ENCODE data around the gene SOX9. TPM values are rescaled to one million over a fixed set of nuclear protein-coding genes. Genes with fewer than 3 reads are reported as not detected.

The SOX9 gene
- total RNA-seq, 6 experiments from 2014 or later: 1.2 to 5.9 (median 1.9) TPM

DNA sequence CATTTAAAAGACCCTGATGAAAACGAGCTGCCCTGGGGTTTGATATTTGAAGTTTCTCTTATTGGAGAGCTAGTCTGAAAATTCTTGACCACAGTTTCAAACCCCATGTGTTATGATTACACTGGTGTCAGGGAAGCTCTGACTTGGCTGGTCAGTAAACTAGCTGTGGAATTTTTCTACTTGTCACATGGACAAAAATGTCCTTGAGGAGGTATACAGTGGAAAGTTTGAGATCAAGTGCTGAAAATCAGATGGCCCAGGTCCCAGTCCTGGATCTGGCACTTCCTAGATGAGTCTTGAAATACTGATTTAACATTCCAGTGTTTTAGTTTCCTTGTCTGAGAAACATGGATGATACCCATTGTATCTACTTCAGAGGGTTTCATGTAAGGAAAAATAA lies 30.7 kb upstream of the SOX9 start:
- Histone ChIP-seq H3K36me3 (no peaks in the 10 kb centered on the region), H3K27me3 (no peaks in the 10 kb centered on the region), H3K9me3 (no peaks in the 10 kb centered on the region), H3K4me3 (no peak overlapping the region), H3K4me1 (peaks cover 0 to 16% (median 2%) of the 10 kb centered on the region in 4 donors), H3K27ac (no peak overlapping the region)
- no peak for ATAC-seq
- 44% methylated on average over 1 of the region's 1 CpG for WGBS (ENCODE audit: insufficient coverage, low coverage, low lambda C conversion rate, missing lambda C conversion rate)
- intact Hi-C loops (cut with DNase I): no loop called here
- TF ChIP-seq, protein P1, sequence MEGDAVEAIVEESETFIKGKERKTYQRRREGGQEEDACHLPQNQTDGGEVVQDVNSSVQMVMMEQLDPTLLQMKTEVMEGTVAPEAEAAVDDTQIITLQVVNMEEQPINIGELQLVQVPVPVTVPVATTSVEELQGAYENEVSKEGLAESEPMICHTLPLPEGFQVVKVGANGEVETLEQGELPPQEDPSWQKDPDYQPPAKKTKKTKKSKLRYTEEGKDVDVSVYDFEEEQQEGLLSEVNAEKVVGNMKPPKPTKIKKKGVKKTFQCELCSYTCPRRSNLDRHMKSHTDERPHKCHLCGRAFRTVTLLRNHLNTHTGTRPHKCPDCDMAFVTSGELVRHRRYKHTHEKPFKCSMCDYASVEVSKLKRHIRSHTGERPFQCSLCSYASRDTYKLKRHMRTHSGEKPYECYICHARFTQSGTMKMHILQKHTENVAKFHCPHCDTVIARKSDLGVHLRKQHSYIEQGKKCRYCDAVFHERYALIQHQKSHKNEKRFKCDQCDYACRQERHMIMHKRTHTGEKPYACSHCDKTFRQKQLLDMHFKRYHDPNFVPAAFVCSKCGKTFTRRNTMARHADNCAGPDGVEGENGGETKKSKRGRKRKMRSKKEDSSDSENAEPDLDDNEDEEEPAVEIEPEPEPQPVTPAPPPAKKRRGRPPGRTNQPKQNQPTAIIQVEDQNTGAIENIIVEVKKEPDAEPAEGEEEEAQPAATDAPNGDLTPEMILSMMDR (IDR thresholded peaks at IDR 0.05): no peak
- no peak for TF ChIP-seq POLR2A (IDR thresholded peaks at IDR 0.05)
- no peak for DNase-seq

DNA sequence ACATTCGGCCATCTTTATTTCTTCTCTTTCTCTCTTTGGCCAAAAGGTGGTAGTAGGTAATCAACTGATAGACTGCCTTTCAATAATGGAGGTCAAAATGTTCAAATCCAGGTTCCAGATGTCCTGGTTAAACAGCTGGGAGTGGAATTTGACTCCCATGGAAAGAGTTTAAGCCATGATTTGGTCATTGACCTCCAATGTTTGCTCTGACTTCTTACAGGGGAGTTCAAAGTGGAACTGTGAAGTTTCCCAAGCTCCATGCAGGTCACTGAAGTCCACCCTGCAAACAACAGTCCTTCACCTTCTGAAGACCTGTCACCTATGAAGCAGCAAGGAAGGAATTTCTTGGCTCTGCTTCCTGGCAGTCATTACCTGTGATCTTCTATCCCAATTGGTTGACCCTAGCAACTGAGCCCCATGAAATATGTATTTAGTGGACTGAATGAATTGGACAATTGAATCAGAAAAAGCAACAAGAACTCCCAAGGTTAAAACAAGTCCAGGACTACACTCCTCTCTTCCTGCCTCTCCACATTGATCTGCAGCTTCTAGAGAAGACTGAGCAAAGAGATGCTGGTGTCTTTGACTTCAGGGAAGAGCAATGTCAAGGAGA lies 28.0 kb upstream of the SOX9 start:
- Histone ChIP-seq H3K36me3 (no peaks in the 10 kb centered on the region), H3K27ac (peak overlapping the region in 1 of 3 donors; percentile 16), H3K27me3 (no peaks in the 10 kb centered on the region), H3K4me1 (peaks cover 0 to 16% (median 2%) of the 10 kb centered on the region in 4 donors), H3K4me3 (no peak overlapping the region), H3K9me3 (no peaks in the 10 kb centered on the region)
- intact Hi-C loops (cut with DNase I): no loop called here
- 21% methylated on average over 1 of the region's 1 CpG for WGBS (ENCODE audit: insufficient coverage, low coverage, low lambda C conversion rate, missing lambda C conversion rate)
- DNase-seq (peak in 1 of 3 donors; percentile 64), ATAC-seq (peak; percentile 89 to 96 (median 96))
- TF ChIP-seq, protein P1 (IDR thresholded peaks at IDR 0.05): peak in 1 of 4 donors; percentile 39
- no peak for TF ChIP-seq POLR2A (IDR thresholded peaks at IDR 0.05)

DNA sequence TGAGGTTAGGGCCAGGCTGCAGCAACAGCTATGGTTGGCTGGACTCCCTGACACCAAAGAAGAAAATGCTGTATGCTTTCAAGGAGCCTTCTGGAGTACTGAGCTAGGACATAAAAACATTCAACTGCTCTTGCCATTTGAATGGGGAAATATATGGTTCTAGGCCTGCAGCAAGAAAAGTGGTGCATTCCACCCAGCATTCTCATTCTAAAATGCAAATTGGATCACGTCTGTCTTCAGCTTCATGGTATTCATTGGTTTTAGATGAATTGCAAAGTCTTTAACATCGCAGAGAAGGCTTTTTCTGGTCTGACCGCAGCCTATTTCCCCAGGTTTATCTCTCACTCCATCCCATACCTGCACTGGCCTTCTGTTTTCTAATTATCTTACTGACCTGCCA lies 27.1 kb upstream of the SOX9 start:
- H3K4me3 ChIP-seq: no peak overlapping the region
- no peak for DNase-seq
- intact Hi-C loops (cut with DNase I): no loop called here
- H3K27me3 ChIP-seq: no peaks in the 10 kb centered on the region
- no peaks in the 10 kb centered on the region for H3K36me3 ChIP-seq
- H3K27ac ChIP-seq: no peak overlapping the region
- no peak for TF ChIP-seq POLR2A (IDR thresholded peaks at IDR 0.05)
- TF ChIP-seq, protein P1 (IDR thresholded peaks at IDR 0.05): no peak
- WGBS (ENCODE audit: insufficient coverage, low coverage, low lambda C conversion rate, missing lambda C conversion rate): 77% methylated on average over 3 of the region's 3 CpGs
- no peaks in the 10 kb centered on the region for H3K9me3 ChIP-seq
- H3K4me1 ChIP-seq: peaks cover 0 to 16% (median 2%) of the 10 kb centered on the region in 4 donors
- no peak for ATAC-seq

DNA sequence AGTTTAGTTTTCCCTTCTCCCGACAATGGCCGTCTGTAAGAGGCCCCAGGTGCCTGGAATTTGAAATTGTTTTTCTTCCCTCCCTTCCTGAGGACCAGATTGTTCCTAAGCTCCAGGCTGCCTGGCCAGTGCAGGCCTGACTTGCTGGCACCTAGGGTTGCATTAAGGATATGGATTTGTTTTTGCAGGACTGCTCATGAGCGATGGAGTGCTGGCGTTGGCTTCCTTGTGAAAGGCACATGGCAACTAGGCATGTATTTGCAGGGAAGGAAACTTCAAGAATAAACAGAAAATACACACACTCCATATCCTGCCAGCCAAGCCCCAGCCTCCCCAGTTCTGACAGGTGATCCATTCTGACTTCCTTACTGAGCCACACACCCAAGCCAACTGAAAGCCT lies 25.5 kb upstream of the SOX9 start:
- ATAC-seq (no peak), DNase-seq (no peak)
- no peak for TF ChIP-seq POLR2A (IDR thresholded peaks at IDR 0.05)
- TF ChIP-seq, protein P1 (IDR thresholded peaks at IDR 0.05): no peak
- no peaks in the 10 kb centered on the region for H3K27me3 ChIP-seq
- 65% methylated on average over 4 of the region's 4 CpGs for WGBS (ENCODE audit: insufficient coverage, low coverage, low lambda C conversion rate, missing lambda C conversion rate)
- H3K27ac ChIP-seq: no peak overlapping the region
- H3K9me3 ChIP-seq: no peaks in the 10 kb centered on the region
- intact Hi-C loops (cut with DNase I): no loop called here
- no peaks in the 10 kb centered on the region for H3K36me3 ChIP-seq
- H3K4me3 ChIP-seq: no peak overlapping the region
- H3K4me1 ChIP-seq: peaks cover 0 to 16% (median 2%) of the 10 kb centered on the region in 4 donors
